Right renal pelvis (tissue), 4 donors: ENCODE measurements around the gene HUS1. TPM values are rescaled to one million over a fixed set of nuclear protein-coding genes. Genes with fewer than 3 reads are reported as not detected.
"Not testable (repeated sequence)": the region's sequence is repeated elsewhere in the genome, so short reads cannot be mapped to it uniquely, and the experiment has no call there.

ENCODE experiments used
- DNase-seq, 4 donors: peaks; one replicate each; pipeline ENCODE4 v3.0.0-alpha.2; 2013; ENCODE audit warnings: low read depth in 4 of 4, low spot score in 3 of 4, missing footprints in 1 of 4
- polyA plus RNA-seq, 4 donors: library from polyadenylated mRNA; unstranded; fragments of 120-200 nt; gene quantifications; one replicate each; pipeline ENCODE4 v1.2.1, GENCODE V29; 2013; ENCODE audit not compliant: insufficient read length in 4 of 4

HUS1 gene
- polyA plus RNA-seq: 10 to 100 TPM; 17.7 to 24.3 (median 22.4) TPM

GRCh38 chr7:47979145-47979831, at the start of gene HUS1:
Gene HUS1 (minus strand): TSS chr7:47979615. CDS start chr7:47979519, 96 bp downstream.
- peak; percentile 70 to 75 (median 72) for DNase-seq

DNA sequence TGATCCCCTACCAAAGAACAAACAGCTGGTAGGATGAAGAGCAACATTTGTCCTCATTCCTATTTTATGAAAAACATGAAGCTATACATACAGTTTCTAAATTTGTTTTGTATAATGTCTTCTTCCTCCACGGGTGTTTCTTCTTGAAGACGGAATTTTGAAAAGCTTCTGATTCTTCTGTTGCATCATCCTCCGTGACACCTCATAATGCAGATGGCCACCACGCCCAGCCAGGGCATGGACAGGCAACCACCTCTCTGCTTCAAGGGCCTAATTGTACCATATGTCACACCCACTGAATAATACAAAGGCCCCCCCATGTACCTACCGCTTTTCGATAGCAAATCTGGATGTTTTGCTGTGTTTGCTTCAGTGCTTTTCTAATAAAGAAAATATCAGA, 49.5 kb upstream of the HUS1 start, which contains the start of gene SUN3:
Gene SUN3 (minus strand): TSS at position 170 of the 400 bp plus-strand sequence. CDS start 169 bp downstream, at position 1.
- no peak for DNase-seq

GRCh38 chr7:48025624-48026023, 46.2 kb upstream of the HUS1 start:
- no peak for DNase-seq

DNA sequence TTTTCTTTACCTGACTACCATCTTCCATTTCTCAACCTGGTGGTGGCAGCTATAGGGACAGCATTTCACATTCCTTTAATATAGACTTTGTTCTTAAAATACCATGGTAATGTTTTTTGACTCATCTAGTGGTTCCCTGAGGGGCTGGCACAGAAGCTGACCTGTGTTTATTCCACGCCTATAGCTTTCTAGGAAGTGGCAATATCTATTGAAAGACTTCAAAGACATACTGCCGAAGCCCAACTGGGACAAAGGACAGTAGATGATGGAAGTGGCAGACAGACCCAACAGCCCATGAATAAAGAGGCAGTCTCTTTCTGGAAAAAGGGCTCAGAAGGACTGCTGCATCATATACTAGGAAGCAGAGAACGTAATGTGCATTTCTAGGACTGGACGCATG, 38.3 kb upstream of the HUS1 start:
- DNase-seq: no peak

- no peak for DNase-seq
Observed at GRCh38 chr7:48016641-48017040, 37.2 kb upstream of the HUS1 start.

GRCh38 chr7:48011951-48012350, 32.5 kb upstream of the HUS1 start:
- DNase-seq: no peak

GRCh38 chr7:48011323-48011722, 31.9 kb upstream of the HUS1 start:
- no peak for DNase-seq

GRCh38 chr7:48009954-48010353, 30.5 kb upstream of the HUS1 start:
- no peak for DNase-seq

- no peak for DNase-seq
Observed at GRCh38 chr7:48009257-48009656, 29.8 kb upstream of the HUS1 start.

DNA sequence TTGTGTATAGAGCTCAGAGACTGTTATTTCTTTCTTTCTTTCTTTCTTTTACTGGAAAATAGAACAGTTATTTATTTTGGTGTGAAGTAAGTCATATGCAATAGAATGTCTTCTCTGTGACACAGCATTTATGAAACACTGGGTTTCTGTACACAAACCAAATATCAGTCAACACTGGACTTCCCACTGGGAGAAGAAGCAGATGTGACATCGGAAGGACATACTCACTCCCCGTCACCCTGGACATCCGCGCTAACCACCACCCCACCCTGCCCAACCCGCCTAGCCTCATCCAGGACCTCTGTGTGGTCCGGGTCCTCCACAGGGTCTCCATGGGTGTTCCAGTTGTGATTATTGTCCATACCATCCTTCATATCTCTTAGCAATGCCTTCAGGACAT, 27.5 kb upstream of the HUS1 start:
- DNase-seq: no peak

- no peak for DNase-seq
Observed at GRCh38 chr7:48004638-48005037, 25.2 kb upstream of the HUS1 start.

GRCh38 chr7:48004032-48004431, 24.6 kb upstream of the HUS1 start:
- DNase-seq: no peak

DNA sequence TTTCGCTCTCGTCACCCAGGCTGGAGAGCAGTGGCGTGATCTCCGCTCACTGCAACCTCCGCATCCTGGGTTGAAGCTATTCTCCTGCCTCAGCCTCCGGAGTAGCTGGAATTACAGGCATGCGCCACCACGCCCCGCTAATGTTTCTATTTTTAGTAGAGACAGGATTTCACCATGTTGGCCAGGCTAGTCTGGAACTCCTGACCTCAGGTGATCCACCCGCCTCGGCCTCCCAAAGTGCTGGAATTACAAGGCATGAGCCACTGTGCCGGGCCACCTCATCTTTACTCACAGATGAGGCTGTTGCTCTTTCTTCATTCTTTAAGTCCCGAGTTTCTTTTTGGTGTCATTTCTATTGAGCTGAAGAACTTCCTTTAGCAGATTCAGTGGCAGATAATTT, 20.7 kb upstream of the HUS1 start:
- not testable (repeated sequence) for DNase-seq

DNA sequence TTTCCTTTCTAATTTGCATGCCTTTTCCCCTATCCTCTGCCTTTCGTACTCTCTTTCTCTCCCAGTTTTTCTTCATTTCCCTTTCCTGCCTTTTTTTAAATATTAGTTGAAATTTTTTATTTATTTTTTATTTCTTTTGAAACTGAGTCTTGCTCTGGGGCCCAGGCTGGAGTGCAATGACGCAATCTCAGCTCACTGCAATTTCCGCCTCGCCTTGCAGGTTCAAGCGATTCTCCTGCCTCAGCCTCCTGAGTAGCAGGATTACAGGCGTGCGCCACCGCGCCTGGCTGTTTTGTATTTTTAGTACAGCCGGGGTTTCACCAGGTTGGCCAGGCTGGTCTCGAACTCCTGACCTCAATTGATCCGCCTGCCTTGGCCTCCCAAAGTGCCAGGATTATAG, 20.0 kb upstream of the HUS1 start:
- DNase-seq: no peak

- no peak for DNase-seq
Observed at GRCh38 chr7:47992446-47992845, 13.0 kb upstream of the HUS1 start.

DNA sequence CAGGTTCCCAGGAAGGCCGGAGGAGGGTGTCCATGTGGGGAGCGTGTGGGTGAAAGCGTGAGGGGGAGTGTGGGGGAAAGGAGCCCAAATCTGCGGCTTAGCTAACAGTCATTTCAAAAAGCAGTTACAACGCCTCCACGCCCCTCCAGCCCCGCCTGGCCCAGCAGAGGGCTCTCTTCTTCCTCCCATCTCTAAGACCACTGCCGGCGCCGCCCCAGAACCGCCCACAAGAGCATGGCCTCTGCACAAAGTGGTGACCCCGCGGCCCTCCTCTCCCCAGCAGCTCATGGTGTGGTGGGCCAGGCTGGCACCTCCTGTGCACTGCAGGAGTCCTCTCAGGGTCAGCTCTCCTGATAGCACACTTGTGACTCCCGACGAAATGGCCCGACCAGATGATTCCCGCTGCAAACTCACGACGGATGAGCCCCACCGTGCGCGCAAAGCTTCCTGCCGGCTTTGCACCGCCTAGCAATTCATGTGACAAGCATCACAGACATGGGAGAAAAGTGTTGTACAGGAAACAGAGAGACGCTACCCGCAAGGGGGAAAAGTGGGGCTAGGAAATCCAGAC, 12.4 kb upstream of the HUS1 start:
- peak; percentile 52 to 54 (median 54) for DNase-seq

DNA sequence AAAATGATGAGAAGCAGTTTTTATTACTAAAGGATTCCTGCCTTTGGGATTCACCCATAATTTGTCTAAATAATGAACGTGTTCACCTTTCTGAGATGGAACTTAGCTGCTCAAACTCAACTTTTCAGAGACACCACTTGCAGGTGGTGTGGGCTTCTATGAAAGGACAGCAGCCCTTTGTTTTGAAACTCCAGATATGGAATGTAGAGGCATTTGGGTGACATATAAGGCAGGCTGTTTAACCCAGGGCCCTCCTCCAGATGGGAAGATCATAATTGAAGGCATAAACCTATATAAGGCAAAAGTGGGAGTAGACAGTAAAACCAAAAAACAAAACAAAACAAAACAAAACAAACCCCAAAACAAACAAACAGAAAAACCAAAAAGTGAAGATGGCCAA, 11.9 kb upstream of the HUS1 start:
- no peak for DNase-seq

GRCh38 chr7:47990592-47990991, 11.2 kb upstream of the HUS1 start:
- DNase-seq: no peak

GRCh38 chr7:47989607-47990400, 10.4 kb upstream of the HUS1 start:
- DNase-seq: not testable (repeated sequence)

- DNase-seq: no peak
Observed at GRCh38 chr7:47988496-47989386, 9.3 kb upstream of the HUS1 start.

DNA sequence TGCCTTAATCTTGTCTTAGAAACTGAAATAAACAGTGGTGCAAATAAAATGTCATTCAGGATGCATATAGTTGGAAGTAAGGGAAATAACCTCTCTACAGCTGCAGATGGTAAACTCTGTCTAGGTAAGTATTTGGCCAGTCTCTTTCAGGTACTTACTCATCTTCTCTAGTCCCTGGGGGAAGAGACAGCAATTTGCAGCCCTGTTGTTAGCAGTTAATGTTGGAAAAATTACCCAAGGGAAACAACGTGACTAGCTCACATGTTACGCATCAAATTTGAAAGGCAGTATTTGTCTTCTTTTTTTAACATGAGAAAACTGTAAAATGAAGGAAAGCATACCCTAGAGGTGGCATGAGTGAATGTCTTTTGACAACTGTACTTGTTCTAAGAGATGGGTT, 3.2 kb upstream of the HUS1 start:
- DNase-seq: no peak
